ENCODE results near the gene ATF7. TPM values are rescaled to one million over a fixed set of nuclear protein-coding genes. Genes with fewer than 3 reads are reported as not detected.
A peak's percentile ranks its signal among the peaks of the same experiment; 100 is the strongest.

The ATF7 gene
- 12.7 and 15.9 TPM in 2 replicates for total RNA-seq (ENCODE audit: low replicate concordance)

GRCh38 chr12:53625946-53626701 is at the start of gene ATF7:
ATF7 (minus strand) TSS chr12:53626382; CDS start chr12:53601000, 25,382 bp downstream.
- H3F3A ChIP-seq (ENCODE audit: low read depth): peaks cover 18% of the 10 kb centered on the region
- H4K20me1 ChIP-seq (ENCODE audit: low read depth): no peaks in the 10 kb centered on the region
- H3K27ac ChIP-seq: peak within 1 kb of the TSS; percentile 98
- H3K9me3 ChIP-seq (ENCODE audit: low read depth): no peaks in the 10 kb centered on the region
- TF ChIP-seq EZH2 (IDR thresholded peaks at IDR 0.05): no peak
- no peak for TF ChIP-seq EZH2phosphoT487 (IDR thresholded peaks at IDR 0.05)
- TF ChIP-seq CTCF (IDR thresholded peaks at IDR 0.05): no peak
- Mint-ChIP-seq H3K9me3 (no peaks in the 10 kb centered on the region), H3K4me1 (peaks cover 33% of the 10 kb centered on the region), H3K36me3 (peaks cover 5% of the 10 kb centered on the region), H3K27ac (peak within 1 kb of the TSS; percentile 100), H3K4me3 (peak within 1 kb of the TSS; percentile 92), H3K27me3 (ENCODE audit: insufficient read depth, low read depth) (no peaks in the 10 kb centered on the region)
- H3K4me3 ChIP-seq: peak within 1 kb of the TSS; percentile 91
- H3K79me2 ChIP-seq (ENCODE audit: low read depth): peaks cover 45% of the 10 kb centered on the region
- peak; percentile 98 for DNase-seq (ENCODE audit: low spot score)
- H3K27me3 ChIP-seq: no peaks in the 10 kb centered on the region
- peak within 1 kb of the TSS; percentile 76 for H3K4me2 ChIP-seq
- H3K4me1 ChIP-seq: peaks cover 28% of the 10 kb centered on the region
- H3K9ac ChIP-seq: peak within 1 kb of the TSS; percentile 97
- no peaks in the 10 kb centered on the region for H3K36me3 ChIP-seq
- peak within 1 kb of the TSS; percentile 99 for H2AFZ ChIP-seq (replicated peaks)

GRCh38 chr12:53674977-53675700 is 49.0 kb upstream of the ATF7 start:
- Histone ChIP-seq H3K9ac (peak overlapping the region; percentile 72), H3K36me3 (peaks cover 7% of the 10 kb centered on the region), H3K27ac (peak overlapping the region; percentile 10), H3K4me1 (peaks cover 44% of the 10 kb centered on the region), H2AFZ (replicated peaks) (peak overlapping the region; percentile 86), H3K9me3 (ENCODE audit: low read depth) (no peaks in the 10 kb centered on the region), H3K79me2 (ENCODE audit: low read depth) (peaks cover 56% of the 10 kb centered on the region), H3F3A (ENCODE audit: low read depth) (peaks cover 42% of the 10 kb centered on the region), H3K27me3 (no peaks in the 10 kb centered on the region), H4K20me1 (ENCODE audit: low read depth) (peaks cover 14% of the 10 kb centered on the region), H3K4me2 (peak overlapping the region; percentile 98), H3K4me3 (peak overlapping the region; percentile 75)
- peak overlapping the region; percentile 99 for H3K27ac Mint-ChIP-seq
- peaks cover 11% of the 10 kb centered on the region for H3K27me3 Mint-ChIP-seq (ENCODE audit: insufficient read depth, low read depth)
- TF ChIP-seq EZH2phosphoT487 (IDR thresholded peaks at IDR 0.05): no peak
- DNase-seq (ENCODE audit: low spot score): peak; percentile 13
- H3K36me3 Mint-ChIP-seq: peaks cover 20% of the 10 kb centered on the region
- H3K9me3 Mint-ChIP-seq: no peaks in the 10 kb centered on the region
- peaks cover 45% of the 10 kb centered on the region for H3K4me1 Mint-ChIP-seq
- H3K4me3 Mint-ChIP-seq: peak overlapping the region; percentile 94

GRCh38 chr12:53670971-53671370 is 44.8 kb upstream of the ATF7 start:
- H3K36me3 ChIP-seq: peaks cover 11% of the 10 kb centered on the region

More at GRCh38 chr12:53670971-53671370, 44.8 kb upstream of the ATF7 start:
- Mint-ChIP-seq H3K27me3 (ENCODE audit: insufficient read depth, low read depth) (peaks cover 4% of the 10 kb centered on the region), H3K9me3 (no peaks in the 10 kb centered on the region), H3K4me3 (no peak overlapping the region), H3K4me1 (peaks cover 15% of the 10 kb centered on the region), H3K36me3 (peaks cover 35% of the 10 kb centered on the region), H3K27ac (no peak overlapping the region)
- Histone ChIP-seq H3K9me3 (ENCODE audit: low read depth) (no peaks in the 10 kb centered on the region), H3K27ac (no peak overlapping the region), H3K4me2 (no peak overlapping the region), H3K79me2 (ENCODE audit: low read depth) (peaks cover 77% of the 10 kb centered on the region), H3K9ac (no peak overlapping the region), H3K4me1 (peaks cover 12% of the 10 kb centered on the region), H3K4me3 (no peak overlapping the region), H4K20me1 (ENCODE audit: low read depth) (peaks cover 17% of the 10 kb centered on the region), H3K27me3 (no peaks in the 10 kb centered on the region), H3F3A (ENCODE audit: low read depth) (peaks cover 14% of the 10 kb centered on the region), H2AFZ (replicated peaks) (no peak overlapping the region)
- TF ChIP-seq EZH2phosphoT487 (IDR thresholded peaks at IDR 0.05) (no peak), EZH2 (IDR thresholded peaks at IDR 0.05) (no peak), CTCF (IDR thresholded peaks at IDR 0.05) (no peak)
- no peak for DNase-seq (ENCODE audit: low spot score)

All from neural progenitor cell (in vitro differentiated cells).